ENCODE data around the gene PRELP.

- no peak for TF ChIP-seq ATF3 (IDR thresholded peaks at IDR 0.05; ENCODE audit: insufficient read depth, low read depth, low read length)
- TF ChIP-seq CTCF (IDR thresholded peaks at IDR 0.05; ENCODE audit: control extremely low read depth in 1 of 3, insufficient read depth in 1 of 3, low read depth in 1 of 3, low read length in 3 of 3): peak in 2 of 3 experiments; percentile 13; a peak in 2 of 4 replicates
- no peak for TF ChIP-seq BACH1 (IDR thresholded peaks at IDR 0.05; ENCODE audit: low read length)
- TF ChIP-seq EZH2 (IDR thresholded peaks at IDR 0.05; ENCODE audit: low read depth, low read length, severe bottlenecking): no peak
- no peak for TF ChIP-seq SIN3A (conservative IDR thresholded peaks at IDR 0.05 in 1 of 2, IDR thresholded peaks at IDR 0.05 in 1 of 2; ENCODE audit: low read depth in 1 of 2, low read length in 2 of 2)
- TF ChIP-seq POLR2A (IDR thresholded peaks at IDR 0.05; ENCODE audit: control extremely low read depth in 1 of 2, low read depth in 2 of 2, low read length in 2 of 2): no peak
- no peak for TF ChIP-seq RFX5 (IDR thresholded peaks at IDR 0.05; ENCODE audit: borderline replicate concordance, low read depth, low read length)
- no peak for TF ChIP-seq EGR1 (IDR thresholded peaks at IDR 0.05; ENCODE audit: borderline replicate concordance, low read depth, low read length)
- no peak for TF ChIP-seq CBX5 (IDR thresholded peaks at IDR 0.05; ENCODE audit: low read depth, low read length)
- no peak for TF ChIP-seq EP300 (IDR thresholded peaks at IDR 0.05; ENCODE audit: borderline replicate concordance in 1 of 2, low read depth in 2 of 2, low read length in 2 of 2)
Measured at GRCh38 chr1:203528063-203528462, 52.5 kb downstream of the PRELP start.
